Neuronal stem cell (in vitro differentiated cells): ENCODE measurements around the gene PXDN.

Experiments used
- DNase-seq: peaks from one replicate; pipeline ENCODE4 v3.0.0-alpha.2; 2013; ENCODE audit warnings: low spot score
- H2AFZ ChIP-seq: one replicate; pipeline ENCODE4 v1.6.1; 2013; ENCODE audit warnings: mild to moderate bottlenecking, low read length, inconsistent platforms
- H2AK5ac ChIP-seq: 2 replicates; pipeline ENCODE4 v1.6.1; 2013; ENCODE audit warnings: low read depth, mild to moderate bottlenecking, inconsistent platforms, low read length, moderate library complexity, mixed read lengths
- H2BK120ac ChIP-seq: 2 replicates; pipeline ENCODE4 v1.6.1; 2013; ENCODE audit warnings: low read depth, mild to moderate bottlenecking, inconsistent platforms, low read length, moderate library complexity, mixed read lengths
- H2BK12ac ChIP-seq: one replicate; pipeline ENCODE4 v1.6.1; 2013; ENCODE audit warnings: low read length, inconsistent platforms
- H2BK15ac ChIP-seq: 2 replicates; pipeline ENCODE4 v1.6.1; 2013; ENCODE audit warnings: mild to moderate bottlenecking, low read length, inconsistent platforms, mixed read lengths
- H2BK5ac ChIP-seq: one replicate; pipeline ENCODE4 v1.6.1; 2013; ENCODE audit warnings: inconsistent platforms, mild to moderate bottlenecking, low read length, moderate library complexity
- H3K14ac ChIP-seq: one replicate; pipeline ENCODE4 v1.6.1; 2013; ENCODE audit warnings: low read length, inconsistent platforms
- H3K18ac ChIP-seq: 2 replicates; pipeline ENCODE4 v1.6.1; 2013; ENCODE audit warnings: low read length, inconsistent platforms
- H3K23ac ChIP-seq: 2 replicates; pipeline ENCODE4 v1.6.1; 2013; ENCODE audit warnings: low read depth, mild to moderate bottlenecking, mixed read lengths, low read length, inconsistent platforms; ENCODE audit not compliant: poor library complexity
- H3K27ac ChIP-seq: replicated peaks from 3 replicates; pipeline ENCODE4 v1.5.1; 2013; ENCODE audit warnings: low read length, inconsistent platforms
- H3K27me3 ChIP-seq, 3 experiments: 2 replicates each; pipeline ENCODE4 v1.6.1; 2013; ENCODE audit warnings: low read length in 3 of 3, mild to moderate bottlenecking in 2 of 3, inconsistent platforms in 1 of 3, low read depth in 1 of 3, mixed read lengths in 1 of 3, moderate library complexity in 1 of 3; ENCODE audit not compliant: control insufficient read depth in 3 of 3, insufficient read depth in 3 of 3
- H3K36me3 ChIP-seq, 2 donors: replicated peaks in 1 of 2; 2 replicates each; pipeline ENCODE4 v1.6.1; 2013; ENCODE audit warnings: low read length in 2 of 2; ENCODE audit not compliant: control insufficient read depth in 2 of 2, insufficient read depth in 2 of 2
- H3K4ac ChIP-seq: 2 replicates; pipeline ENCODE4 v1.6.1; 2013; ENCODE audit warnings: inconsistent platforms, mild to moderate bottlenecking, low read length, moderate library complexity
- H3K4me1 ChIP-seq, 2 donors: 1 replicate in 1 of 2; 2 replicates in 1 of 2; pipeline ENCODE4 v1.6.1; 2013; ENCODE audit warnings: low read length in 2 of 2, low read depth in 1 of 2; ENCODE audit not compliant: control insufficient read depth in 2 of 2, insufficient read depth in 1 of 2
- H3K4me2 ChIP-seq: one replicate; pipeline ENCODE4 v1.6.1; 2013; ENCODE audit warnings: mild to moderate bottlenecking, low read length, inconsistent platforms; ENCODE audit not compliant: insufficient read depth, poor library complexity, severe bottlenecking
- H3K4me3 ChIP-seq, 2 donors: 2 replicates each; pipeline ENCODE4 v1.5.1; 2013; ENCODE audit warnings: low read length in 2 of 2, mild to moderate bottlenecking in 2 of 2, inconsistent platforms in 1 of 2, moderate library complexity in 1 of 2
- H3K79me1 ChIP-seq: one replicate; pipeline ENCODE4 v1.6.1; 2013; ENCODE audit warnings: low read depth, mild to moderate bottlenecking, inconsistent platforms, low read length, moderate library complexity
- H3K9ac ChIP-seq: one replicate; pipeline ENCODE4 v1.6.1; 2013; ENCODE audit warnings: mild to moderate bottlenecking, low read depth, low read length, inconsistent platforms; ENCODE audit not compliant: poor library complexity
- H3K9me3 ChIP-seq, 2 donors: replicated peaks in 1 of 2; 2 replicates each; pipeline versions ENCODE3 to v1.6.1; 2013; ENCODE audit warnings: low read length in 2 of 2, mild to moderate bottlenecking in 2 of 2, inconsistent platforms in 1 of 2, low read depth in 1 of 2, mixed read lengths in 1 of 2, moderate library complexity in 1 of 2; ENCODE audit not compliant: control insufficient read depth in 2 of 2, insufficient read depth in 1 of 2
- H4K8ac ChIP-seq: one replicate; pipeline ENCODE4 v1.6.1; 2013; ENCODE audit warnings: low read depth, mild to moderate bottlenecking, inconsistent platforms, low read length, moderate library complexity
- H4K91ac ChIP-seq: one replicate; pipeline ENCODE4 v1.6.1; 2013; ENCODE audit warnings: low read length, low read depth, mild to moderate bottlenecking, inconsistent platforms; ENCODE audit not compliant: poor library complexity
- WGBS, 2 donors: extraction: QIAGEN DNeasy Blood & Tissue Kit; methylation state at CpG; one replicate each; pipeline ENCODE4 v1.1.7; 2013; ENCODE audit warnings: missing lambda C conversion rate in 2 of 2, mixed read lengths in 1 of 2; ENCODE audit not compliant: insufficient read length in 2 of 2, insufficient replicate concordance in 1 of 2; ENCODE audit errors: extremely low coverage in 2 of 2; 5-methylcytosine and 5-hydroxymethylcytosine counted together

PXDN gene

GRCh38 chr2:1705557-1706076, 38.7 kb downstream of the PXDN start:
- H4K91ac ChIP-seq, result no peak overlapping the region
- peak overlapping the region in 1 of 2 donors; percentile 2 for H3K4me3 ChIP-seq
- H3K9ac ChIP-seq, result no peak overlapping the region
- peak overlapping the region; percentile 83 for H3K23ac ChIP-seq
- H2AFZ ChIP-seq, result no peak overlapping the region
- H3K4me1 ChIP-seq, result peaks cover 7 to 21% of the 10 kb centered on the region in 2 donors
- H2AK5ac ChIP-seq, result no peak overlapping the region
- H2BK5ac ChIP-seq, result no peak overlapping the region
- H3K79me1 ChIP-seq, result peaks cover 15% of the 10 kb centered on the region
- no peak overlapping the region for H4K8ac ChIP-seq
- peak overlapping the region; percentile 87 for H3K14ac ChIP-seq
- no CpG with 5 or more reads among the region's 21 CpGs for WGBS, 2 donors
- no peak overlapping the region for H3K4me2 ChIP-seq
- peak overlapping the region; percentile 7 for H2BK12ac ChIP-seq
- H2BK15ac ChIP-seq, result no peak overlapping the region
- H3K27me3 ChIP-seq, result peaks cover 0 to 23% (median 3%) of the 10 kb centered on the region in 3 experiments
- H3K4ac ChIP-seq, result no peak overlapping the region
- DNase-seq, result no peak
- H3K27ac ChIP-seq, result no peak overlapping the region
- no peak overlapping the region for H2BK120ac ChIP-seq
- H3K9me3 ChIP-seq, result no peaks in the 10 kb centered on the region
- H3K36me3 ChIP-seq, result no peaks in the 10 kb centered on the region
- H3K18ac ChIP-seq, result peak overlapping the region; percentile 76

- H3K18ac ChIP-seq, result peak overlapping the region; percentile 76
- no peak overlapping the region for H2AK5ac ChIP-seq
- H2AFZ ChIP-seq, result peak overlapping the region; percentile 29
- H3K27me3 ChIP-seq, result peaks cover 0 to 19% (median 3%) of the 10 kb centered on the region in 3 experiments
- H3K79me1 ChIP-seq, result peaks cover 11% of the 10 kb centered on the region
- H3K9ac ChIP-seq, result no peak overlapping the region
- H3K14ac ChIP-seq, result peak overlapping the region; percentile 87
- no peak overlapping the region for H2BK5ac ChIP-seq
- WGBS, 2 donors, result no CpG with 5 or more reads among the region's 18 CpGs
- H3K9me3 ChIP-seq, result no peaks in the 10 kb centered on the region
- H2BK120ac ChIP-seq, result no peak overlapping the region
- no peak overlapping the region for H4K8ac ChIP-seq
- H3K4me3 ChIP-seq, result peak overlapping the region in 1 of 2 donors; percentile 2
- peak overlapping the region; percentile 83 for H3K23ac ChIP-seq
- H2BK15ac ChIP-seq, result no peak overlapping the region
- no peak for DNase-seq
- peak overlapping the region; percentile 7 for H2BK12ac ChIP-seq
- H3K4me1 ChIP-seq, result peaks cover 7 to 21% of the 10 kb centered on the region in 2 donors
- no peak overlapping the region for H3K27ac ChIP-seq
- H3K4me2 ChIP-seq, result no peak overlapping the region
- H4K91ac ChIP-seq, result no peak overlapping the region
- no peak overlapping the region for H3K4ac ChIP-seq
- no peaks in the 10 kb centered on the region for H3K36me3 ChIP-seq
Measured at GRCh38 chr2:1704631-1705556, 39.4 kb downstream of the PXDN start.

- H3K79me1 ChIP-seq, result peaks cover 9% of the 10 kb centered on the region
- H3K27me3 ChIP-seq, result peaks cover 0 to 11% (median 0%) of the 10 kb centered on the region in 3 experiments
- whole genome bisulfite sequencing, 2 donors, result no CpG with 5 or more reads among the region's 7 CpGs
- no peak for DNase-seq
- H3K9ac ChIP-seq, result peak overlapping the region; percentile 61
- H2AK5ac ChIP-seq, result no peak overlapping the region
- no peak overlapping the region for H3K4ac ChIP-seq
- no peak overlapping the region for H2BK5ac ChIP-seq
- no peak overlapping the region for H2AFZ ChIP-seq
- H4K91ac ChIP-seq, result no peak overlapping the region
- no peaks in the 10 kb centered on the region for H3K36me3 ChIP-seq
- peaks cover 0 to 12% of the 10 kb centered on the region in 2 donors for H3K4me1 ChIP-seq
- no peak overlapping the region for H3K4me3 ChIP-seq
- no peak overlapping the region for H3K27ac ChIP-seq
- peak overlapping the region; percentile 27 for H3K14ac ChIP-seq
- no peak overlapping the region for H2BK15ac ChIP-seq
- no peak overlapping the region for H3K4me2 ChIP-seq
- no peak overlapping the region for H3K23ac ChIP-seq
- H3K9me3 ChIP-seq, result no peaks in the 10 kb centered on the region
- no peak overlapping the region for H4K8ac ChIP-seq
- H2BK12ac ChIP-seq, result no peak overlapping the region
- H3K18ac ChIP-seq, result peak overlapping the region; percentile 21
- no peak overlapping the region for H2BK120ac ChIP-seq
Measured at GRCh38 chr2:1702186-1702565, 42.1 kb downstream of the PXDN start.

GRCh38 chr2:1701556-1702185, 42.6 kb downstream of the PXDN start:
- Histone ChIP-seq H2BK12ac (no peak overlapping the region), H3K14ac (peak overlapping the region; percentile 27), H3K4me2 (no peak overlapping the region), H4K8ac (no peak overlapping the region), H3K79me1 (peaks cover 9% of the 10 kb centered on the region), H3K23ac (no peak overlapping the region), H3K18ac (no peak overlapping the region), H2BK5ac (no peak overlapping the region), H3K4me1 (peaks cover 0 to 12% of the 10 kb centered on the region in 2 donors), H3K4me3 (no peak overlapping the region), H2AFZ (no peak overlapping the region), H3K27me3 (peaks cover 0 to 11% (median 0%) of the 10 kb centered on the region in 3 experiments), H4K91ac (no peak overlapping the region), H2BK120ac (no peak overlapping the region), H3K9me3 (no peaks in the 10 kb centered on the region), H3K9ac (no peak overlapping the region), H3K4ac (no peak overlapping the region), H3K36me3 (no peaks in the 10 kb centered on the region), H2AK5ac (no peak overlapping the region), H3K27ac (no peak overlapping the region), H2BK15ac (no peak overlapping the region)
- DNase-seq, result no peak
- no CpG with 5 or more reads among the region's 20 CpGs for whole genome bisulfite sequencing, 2 donors
